ENCODE measurements around the gene CHI3L2. TPM values are rescaled to one million over a fixed set of nuclear protein-coding genes. Genes with fewer than 3 reads are reported as not detected.

The CHI3L2 gene
- total RNA-seq, 1 donor from 2014 or later = not detected

- H3K36me3 Mint-ChIP-seq (ENCODE audit: unreplicated experiment) = no peaks in the 10 kb centered on the region
- H3K4me3 Mint-ChIP-seq (ENCODE audit: unreplicated experiment) = no peak overlapping the region
- no peaks in the 10 kb centered on the region for H3K9me3 Mint-ChIP-seq (ENCODE audit: unreplicated experiment)
- TF ChIP-seq CTCF (IDR thresholded peaks at IDR 0.05) = no peak
- H3K27ac Mint-ChIP-seq (ENCODE audit: unreplicated experiment) = no peak overlapping the region
- H3K4me1 Mint-ChIP-seq (ENCODE audit: unreplicated experiment) = peaks cover 9% of the 10 kb centered on the region
- DNase-seq (ENCODE audit: extremely low spot score, unreplicated experiment) = no peak
- H3K27me3 Mint-ChIP-seq (ENCODE audit: unreplicated experiment) = peaks cover 2% of the 10 kb centered on the region
These were observed 28.2 kb upstream of the CHI3L2 start for GRCh38 chr1:111199329-111199728.

- no peak for DNase-seq (ENCODE audit: extremely low spot score, unreplicated experiment)
- Mint-ChIP-seq H3K36me3 (ENCODE audit: unreplicated experiment) (no peaks in the 10 kb centered on the region), H3K4me1 (ENCODE audit: unreplicated experiment) (peaks cover 5% of the 10 kb centered on the region), H3K27ac (ENCODE audit: unreplicated experiment) (no peak within 1 kb of the TSS), H3K27me3 (ENCODE audit: unreplicated experiment) (peaks cover 4% of the 10 kb centered on the region), H3K4me3 (ENCODE audit: unreplicated experiment) (no peak within 1 kb of the TSS), H3K9me3 (ENCODE audit: unreplicated experiment) (no peaks in the 10 kb centered on the region)
- TF ChIP-seq CTCF (IDR thresholded peaks at IDR 0.05) = no peak
These were observed 27.4 kb upstream of the CHI3L2 start, which contains the start of gene DENND2D for GRCh38 chr1:111199881-111200801. DENND2D (minus strand) TSS chr1:111200646; CDS start chr1:111200459, 187 bp downstream.

- H3K9me3 Mint-ChIP-seq (ENCODE audit: unreplicated experiment) = no peaks in the 10 kb centered on the region
These were observed 26.7 kb upstream of the CHI3L2 start for GRCh38 chr1:111200802-111201161.

GRCh38 chr1:111201275-111202090, 26.0 kb upstream of the CHI3L2 start:
- DNase-seq (ENCODE audit: extremely low spot score, unreplicated experiment) = no peak
- Mint-ChIP-seq H3K9me3 (ENCODE audit: unreplicated experiment) (no peaks in the 10 kb centered on the region), H3K27ac (ENCODE audit: unreplicated experiment) (no peak overlapping the region), H3K27me3 (ENCODE audit: unreplicated experiment) (peaks cover 15% of the 10 kb centered on the region), H3K4me1 (ENCODE audit: unreplicated experiment) (peaks cover 3% of the 10 kb centered on the region), H3K36me3 (ENCODE audit: unreplicated experiment) (no peaks in the 10 kb centered on the region), H3K4me3 (ENCODE audit: unreplicated experiment) (no peak overlapping the region)
- no peak for TF ChIP-seq CTCF (IDR thresholded peaks at IDR 0.05)

More at GRCh38 chr1:111200802-111201161, 26.7 kb upstream of the CHI3L2 start:
- no peak for DNase-seq (ENCODE audit: extremely low spot score, unreplicated experiment)
- no peaks in the 10 kb centered on the region for H3K36me3 Mint-ChIP-seq (ENCODE audit: unreplicated experiment)
- peaks cover 10% of the 10 kb centered on the region for H3K27me3 Mint-ChIP-seq (ENCODE audit: unreplicated experiment)
- H3K4me3 Mint-ChIP-seq (ENCODE audit: unreplicated experiment) = no peak overlapping the region
- no peak for TF ChIP-seq CTCF (IDR thresholded peaks at IDR 0.05)
- peaks cover 3% of the 10 kb centered on the region for H3K4me1 Mint-ChIP-seq (ENCODE audit: unreplicated experiment)
- no peak overlapping the region for H3K27ac Mint-ChIP-seq (ENCODE audit: unreplicated experiment)

- Mint-ChIP-seq H3K27me3 (ENCODE audit: unreplicated experiment) (peaks cover 20% of the 10 kb centered on the region), H3K36me3 (ENCODE audit: unreplicated experiment) (no peaks in the 10 kb centered on the region), H3K4me3 (ENCODE audit: unreplicated experiment) (no peak overlapping the region), H3K4me1 (ENCODE audit: unreplicated experiment) (peaks cover 3% of the 10 kb centered on the region), H3K27ac (ENCODE audit: unreplicated experiment) (no peak overlapping the region), H3K9me3 (ENCODE audit: unreplicated experiment) (no peaks in the 10 kb centered on the region)
- DNase-seq (ENCODE audit: extremely low spot score, unreplicated experiment) = no peak
- TF ChIP-seq CTCF (IDR thresholded peaks at IDR 0.05) = no peak
These were observed 25.2 kb upstream of the CHI3L2 start for GRCh38 chr1:111202366-111202706.
